Measurements from ENCODE around the gene REXO1. TPM values are rescaled to one million over a fixed set of nuclear protein-coding genes. Genes with fewer than 3 reads are reported as not detected.
"Not testable (repeated sequence)": the region's sequence is repeated elsewhere in the genome, so short reads cannot be mapped to it uniquely, and the experiment has no call there.

REXO1 gene
- total RNA-seq, 4 donors from 2014 or later: 16.2 to 36.0 (median 26.1) TPM

DNA sequence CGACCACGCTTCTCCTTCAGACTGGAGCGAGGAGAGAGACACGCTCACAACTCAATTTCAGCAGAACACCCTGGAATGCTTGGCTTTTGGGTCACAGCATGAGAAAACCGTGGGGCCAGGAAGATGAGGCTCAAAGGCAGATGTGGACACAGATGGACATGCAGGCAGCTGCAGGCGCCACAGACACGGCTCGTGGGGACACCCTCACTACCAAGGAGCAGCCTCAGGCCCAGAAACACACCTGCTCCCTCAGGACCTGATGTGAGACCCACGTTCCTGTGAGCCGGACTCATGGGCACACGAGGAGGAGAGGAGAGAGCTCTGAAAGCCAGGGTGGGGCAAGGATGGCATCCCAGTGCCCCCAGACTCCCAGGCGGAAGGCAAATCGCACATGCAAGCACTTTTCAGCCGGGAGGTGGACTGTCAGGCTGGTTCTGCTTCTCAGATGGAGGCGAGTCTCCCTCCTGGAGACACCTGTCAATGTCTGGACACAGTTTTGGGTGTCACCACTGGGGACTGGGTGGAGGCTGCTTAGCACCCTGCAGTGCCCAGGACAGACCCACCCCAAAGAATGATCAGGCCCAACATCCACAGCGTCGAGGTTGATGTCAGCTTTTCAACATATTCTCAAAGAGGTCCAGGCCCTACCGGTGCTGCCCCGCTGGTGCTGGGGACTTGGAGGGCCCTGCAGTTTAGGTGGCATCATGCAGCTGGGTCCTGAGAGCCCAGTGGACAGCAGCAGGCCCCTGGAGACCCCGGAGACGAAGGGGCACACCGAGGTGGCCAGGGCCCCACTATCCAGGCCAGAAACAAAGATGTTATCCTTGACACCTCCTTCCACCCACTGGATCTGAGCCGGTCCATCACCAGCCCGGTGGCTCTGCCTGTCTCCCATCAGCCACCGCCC, 34.8 kb upstream of the REXO1 start:
- Histone ChIP-seq H3K27ac (replicated peaks in 1 of 4) (peak overlapping the region; percentile 75 to 91 (median 86)), H3K27me3 (no peaks in the 10 kb centered on the region), H3K4me3 (peak overlapping the region; percentile 65 to 88 (median 72)), H3K36me3 (peaks cover 0 to 25% (median 13%) of the 10 kb centered on the region in 4 donors), H3K4me1 (peaks cover 40 to 58% (median 51%) of the 10 kb centered on the region in 4 donors), H3K9me3 (no peaks in the 10 kb centered on the region)
- intact Hi-C loops (cut with DNase I): no loop called here
- TF ChIP-seq EP300 (IDR thresholded peaks at IDR 0.05) (no peak), POLR2AphosphoS5 (IDR thresholded peaks at IDR 0.05) (no peak), POLR2A (IDR thresholded peaks at IDR 0.05; ENCODE audit: low read depth) (no peak)
- TF ChIP-seq, protein P1, sequence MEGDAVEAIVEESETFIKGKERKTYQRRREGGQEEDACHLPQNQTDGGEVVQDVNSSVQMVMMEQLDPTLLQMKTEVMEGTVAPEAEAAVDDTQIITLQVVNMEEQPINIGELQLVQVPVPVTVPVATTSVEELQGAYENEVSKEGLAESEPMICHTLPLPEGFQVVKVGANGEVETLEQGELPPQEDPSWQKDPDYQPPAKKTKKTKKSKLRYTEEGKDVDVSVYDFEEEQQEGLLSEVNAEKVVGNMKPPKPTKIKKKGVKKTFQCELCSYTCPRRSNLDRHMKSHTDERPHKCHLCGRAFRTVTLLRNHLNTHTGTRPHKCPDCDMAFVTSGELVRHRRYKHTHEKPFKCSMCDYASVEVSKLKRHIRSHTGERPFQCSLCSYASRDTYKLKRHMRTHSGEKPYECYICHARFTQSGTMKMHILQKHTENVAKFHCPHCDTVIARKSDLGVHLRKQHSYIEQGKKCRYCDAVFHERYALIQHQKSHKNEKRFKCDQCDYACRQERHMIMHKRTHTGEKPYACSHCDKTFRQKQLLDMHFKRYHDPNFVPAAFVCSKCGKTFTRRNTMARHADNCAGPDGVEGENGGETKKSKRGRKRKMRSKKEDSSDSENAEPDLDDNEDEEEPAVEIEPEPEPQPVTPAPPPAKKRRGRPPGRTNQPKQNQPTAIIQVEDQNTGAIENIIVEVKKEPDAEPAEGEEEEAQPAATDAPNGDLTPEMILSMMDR (IDR thresholded peaks at IDR 0.05): no peak
- DNase-seq (ENCODE audit: extremely low spot score): no peak
- 66% methylated on average over 16 of the region's 25 CpGs for WGBS

DNA sequence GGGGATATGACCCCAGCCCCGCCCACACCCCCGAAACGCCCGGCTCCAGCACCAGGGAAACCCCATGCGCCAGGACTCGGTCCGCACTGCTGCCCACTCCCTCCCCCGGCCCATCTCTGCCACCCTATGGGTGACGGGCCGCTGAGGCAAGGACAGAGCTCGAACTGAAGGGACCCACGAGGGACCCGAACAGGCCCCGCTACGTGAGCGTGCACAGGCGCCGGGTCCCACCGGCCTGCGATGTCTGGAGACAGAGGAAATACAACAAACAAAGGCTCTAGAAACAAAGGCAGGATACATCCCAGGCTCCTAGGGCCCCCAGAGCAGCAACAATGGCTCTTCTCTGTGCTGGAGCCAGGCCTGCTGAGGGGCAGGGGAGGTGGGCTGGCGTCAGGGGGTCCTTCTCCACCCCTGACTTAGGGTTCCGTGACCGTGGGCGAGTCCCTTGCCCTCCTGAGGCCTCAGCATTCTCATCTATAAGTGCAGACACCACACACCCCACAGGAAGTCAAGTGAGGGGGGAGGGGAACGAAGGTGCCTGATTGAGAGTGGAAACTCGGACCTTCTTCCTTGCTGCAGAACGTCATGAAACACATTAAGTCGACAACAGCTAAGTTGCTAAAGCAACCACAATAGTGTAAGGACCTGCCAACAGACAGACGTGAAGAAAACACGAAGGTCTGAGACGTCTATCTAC, 34.0 kb upstream of the REXO1 start:
- no peak for DNase-seq (ENCODE audit: extremely low spot score)
- peak overlapping the region; percentile 24 to 73 (median 32) for H3K4me3 ChIP-seq
- no peaks in the 10 kb centered on the region for H3K27me3 ChIP-seq
- H3K9me3 ChIP-seq: no peaks in the 10 kb centered on the region
- peaks cover 0 to 25% (median 13%) of the 10 kb centered on the region in 4 donors for H3K36me3 ChIP-seq
- intact Hi-C loops (cut with DNase I): no loop called here
- WGBS: 53% methylated on average over 19 of the region's 31 CpGs
- peak overlapping the region; percentile 75 to 91 (median 86) for H3K27ac ChIP-seq (replicated peaks in 1 of 4)
- TF ChIP-seq, protein P1 (IDR thresholded peaks at IDR 0.05): no peak
- no peak for TF ChIP-seq EP300 (IDR thresholded peaks at IDR 0.05)
- no peak for TF ChIP-seq POLR2AphosphoS5 (IDR thresholded peaks at IDR 0.05)
- TF ChIP-seq POLR2A (IDR thresholded peaks at IDR 0.05; ENCODE audit: low read depth): no peak
- H3K4me1 ChIP-seq: peaks cover 40 to 58% (median 52%) of the 10 kb centered on the region in 4 donors

DNA sequence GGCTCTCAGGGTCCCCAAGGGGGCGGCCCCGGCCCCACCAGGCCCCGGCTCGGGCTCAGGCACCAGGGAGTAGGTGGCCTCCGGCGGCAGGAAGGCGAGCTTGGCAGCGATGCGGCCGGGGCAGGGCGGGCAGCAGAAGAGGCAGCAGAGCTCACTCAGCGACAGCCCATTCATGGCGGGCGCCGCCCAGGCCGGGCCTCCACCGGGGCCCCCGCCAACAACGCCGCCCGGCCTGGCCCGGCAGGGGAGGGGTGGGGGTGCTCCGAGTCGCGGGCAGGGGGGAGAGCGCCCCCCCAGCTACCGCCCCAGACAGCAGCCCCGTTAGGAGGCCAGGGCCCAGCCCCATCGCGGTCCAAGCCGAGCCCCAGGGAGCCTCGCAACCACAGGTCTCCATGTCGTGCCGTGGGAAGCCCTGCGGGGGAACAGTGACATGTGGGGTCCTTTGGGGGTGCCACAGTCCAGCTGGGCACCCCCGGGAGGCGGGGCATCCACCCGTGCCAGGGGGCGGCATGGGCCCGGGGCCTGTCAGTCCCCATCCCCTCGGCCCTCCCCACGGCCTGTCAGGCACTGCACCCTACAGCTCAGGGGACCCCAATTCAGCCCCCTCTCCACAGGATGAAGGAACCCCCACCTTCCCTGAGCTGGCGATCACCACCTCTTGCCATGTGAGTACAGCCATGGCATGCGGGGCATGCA, 33.3 kb upstream of the REXO1 start:
- H3K4me1 ChIP-seq: peaks cover 41 to 62% (median 57%) of the 10 kb centered on the region in 4 donors
- intact Hi-C loops (cut with DNase I): not testable (repeated sequence)

DNA sequence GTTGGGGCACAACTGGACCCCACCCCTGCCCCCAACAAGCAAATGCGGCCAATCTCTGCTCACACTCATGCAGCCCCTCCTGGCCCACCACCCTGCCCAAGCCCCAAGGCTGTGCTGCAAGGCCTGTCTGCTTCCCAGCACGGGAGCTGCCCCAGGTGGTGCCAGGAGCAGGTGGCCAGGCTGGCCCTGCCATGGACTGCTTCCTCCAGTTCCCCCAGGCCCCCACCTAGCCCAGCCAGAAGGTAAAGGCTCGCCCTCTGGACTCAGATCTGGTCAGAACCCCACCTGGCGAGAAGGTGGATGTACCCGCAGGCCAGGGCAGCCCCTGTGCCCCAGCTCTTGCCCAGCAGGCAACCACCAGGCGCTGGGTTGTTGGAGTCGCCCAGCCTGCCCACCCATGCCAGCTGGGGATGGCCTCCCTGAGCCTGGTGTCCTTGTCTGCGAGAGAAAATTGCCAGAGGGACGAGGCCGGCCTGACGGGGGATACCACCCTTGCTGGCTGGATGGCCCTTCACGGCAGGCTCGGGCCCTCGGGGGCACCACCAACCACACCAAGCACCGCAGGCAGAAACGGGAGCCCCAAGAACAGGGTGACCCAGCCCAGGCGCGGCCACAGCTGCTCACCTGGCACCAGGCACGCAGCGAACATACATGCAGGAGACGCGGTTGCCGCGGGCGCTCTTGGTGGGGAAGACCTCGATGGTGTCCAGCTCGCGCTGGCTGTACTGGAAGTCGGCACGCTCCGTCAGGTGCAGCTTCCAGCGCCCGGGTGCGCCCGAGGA, 32.5 kb upstream of the REXO1 start:
- no peak for DNase-seq (ENCODE audit: extremely low spot score)
- H3K4me3 ChIP-seq: peak overlapping the region; percentile 24 to 73 (median 32)

More for the DNA sequence above, 33.3 kb upstream of the REXO1 start:
- 100% methylated on average over 1 of the region's 44 CpGs for WGBS
- peak overlapping the region; percentile 24 to 73 (median 32) for H3K4me3 ChIP-seq
- not testable (repeated sequence) for H3K9me3 ChIP-seq; DNase-seq (ENCODE audit: extremely low spot score); H3K27me3 ChIP-seq
- peaks cover 0 to 25% (median 13%) of the 10 kb centered on the region in 4 donors for H3K36me3 ChIP-seq
- H3K27ac ChIP-seq (replicated peaks in 1 of 4): peak overlapping the region; percentile 75 to 91 (median 86)

GRCh38 chr19:1879982-1880381, 31.7 kb upstream of the REXO1 start:
- DNase-seq (ENCODE audit: extremely low spot score); H3K9me3 ChIP-seq; H3K27ac ChIP-seq (replicated peaks in 1 of 4); intact Hi-C loops (cut with DNase I); H3K27me3 ChIP-seq; H3K4me3 ChIP-seq: not testable (repeated sequence)
- Histone ChIP-seq H3K36me3 (peaks cover 0 to 25% (median 13%) of the 10 kb centered on the region in 4 donors), H3K4me1 (peaks cover 47 to 67% (median 64%) of the 10 kb centered on the region in 4 donors)
- WGBS: 91% methylated on average over 7 of the region's 17 CpGs

More for the DNA sequence above, 32.5 kb upstream of the REXO1 start:
- H3K4me1 ChIP-seq: peaks cover 45 to 65% (median 62%) of the 10 kb centered on the region in 4 donors
- H3K9me3 ChIP-seq: no peaks in the 10 kb centered on the region
- peak overlapping the region in 2 of 4 donors; percentile 20 to 91 for H3K27ac ChIP-seq (replicated peaks in 1 of 4)
- 100% methylated on average over 1 of the region's 35 CpGs for WGBS
- no peaks in the 10 kb centered on the region for H3K27me3 ChIP-seq
- TF ChIP-seq POLR2A (IDR thresholded peaks at IDR 0.05; ENCODE audit: low read depth): no peak
- TF ChIP-seq EP300 (IDR thresholded peaks at IDR 0.05): no peak
- TF ChIP-seq, protein P1 (IDR thresholded peaks at IDR 0.05): no peak
- no peak for TF ChIP-seq POLR2AphosphoS5 (IDR thresholded peaks at IDR 0.05)
- H3K36me3 ChIP-seq: peaks cover 0 to 25% (median 13%) of the 10 kb centered on the region in 4 donors
- intact Hi-C loops (cut with DNase I): no loop called here

GRCh38 chr19:1878583-1878982, 30.3 kb upstream of the REXO1 start:
- H3K27me3 ChIP-seq: not testable (repeated sequence)

GRCh38 chr19:1877280-1877660, 29.0 kb upstream of the REXO1 start:
- Histone ChIP-seq H3K4me1 (peaks cover 47 to 70% (median 66%) of the 10 kb centered on the region in 4 donors), H3K4me3 (peak overlapping the region; percentile 73 to 98 (median 86)), H3K36me3 (peaks cover 0 to 22% (median 13%) of the 10 kb centered on the region in 4 donors), H3K27ac (replicated peaks in 1 of 4) (peak overlapping the region in 1 of 4 donors; percentile 85)
- H3K27me3 ChIP-seq; H3K9me3 ChIP-seq; intact Hi-C loops (cut with DNase I); DNase-seq (ENCODE audit: extremely low spot score): not testable (repeated sequence)
- 34% methylated on average over 16 of the region's 47 CpGs for WGBS

More at GRCh38 chr19:1878583-1878982, 30.3 kb upstream of the REXO1 start:
- Histone ChIP-seq H3K36me3 (peaks cover 0 to 25% (median 13%) of the 10 kb centered on the region in 4 donors), H3K4me1 (peaks cover 46 to 70% (median 66%) of the 10 kb centered on the region in 4 donors)
- H3K9me3 ChIP-seq; H3K27ac ChIP-seq (replicated peaks in 1 of 4); DNase-seq (ENCODE audit: extremely low spot score); intact Hi-C loops (cut with DNase I); H3K4me3 ChIP-seq: not testable (repeated sequence)
- WGBS: no CpG with 5 or more reads among the region's 8 CpGs
